Body of pancreas (tissue), 4 donors: ENCODE measurements around the gene NEGR1.

ENCODE experiments used
- POLR2A ChIP-seq, 3 donors: fragments of 450-650 bp; IDR thresholded peaks; one replicate each; pipeline ENCODE4 v1.6.1; 2016; ENCODE audit warnings: antibody characterized with exemption in 3 of 3, mild to moderate bottlenecking in 2 of 3
- TF ChIP-seq, protein P1 (sequence below), 7 experiments: fragments of 450-650 bp in 4 of 7; fragments of 200-600 bp in 3 of 7; sonication (generic) in 3 of 7; IDR thresholded peaks; one replicate each; pipeline ENCODE4 v1.5.1; 2016 to 2019; ENCODE audit warnings: antibody characterized with exemption in 7 of 7

- TF ChIP-seq, protein P1, sequence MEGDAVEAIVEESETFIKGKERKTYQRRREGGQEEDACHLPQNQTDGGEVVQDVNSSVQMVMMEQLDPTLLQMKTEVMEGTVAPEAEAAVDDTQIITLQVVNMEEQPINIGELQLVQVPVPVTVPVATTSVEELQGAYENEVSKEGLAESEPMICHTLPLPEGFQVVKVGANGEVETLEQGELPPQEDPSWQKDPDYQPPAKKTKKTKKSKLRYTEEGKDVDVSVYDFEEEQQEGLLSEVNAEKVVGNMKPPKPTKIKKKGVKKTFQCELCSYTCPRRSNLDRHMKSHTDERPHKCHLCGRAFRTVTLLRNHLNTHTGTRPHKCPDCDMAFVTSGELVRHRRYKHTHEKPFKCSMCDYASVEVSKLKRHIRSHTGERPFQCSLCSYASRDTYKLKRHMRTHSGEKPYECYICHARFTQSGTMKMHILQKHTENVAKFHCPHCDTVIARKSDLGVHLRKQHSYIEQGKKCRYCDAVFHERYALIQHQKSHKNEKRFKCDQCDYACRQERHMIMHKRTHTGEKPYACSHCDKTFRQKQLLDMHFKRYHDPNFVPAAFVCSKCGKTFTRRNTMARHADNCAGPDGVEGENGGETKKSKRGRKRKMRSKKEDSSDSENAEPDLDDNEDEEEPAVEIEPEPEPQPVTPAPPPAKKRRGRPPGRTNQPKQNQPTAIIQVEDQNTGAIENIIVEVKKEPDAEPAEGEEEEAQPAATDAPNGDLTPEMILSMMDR (IDR thresholded peaks at IDR 0.05) = no peak
- no peak for TF ChIP-seq POLR2A (IDR thresholded peaks at IDR 0.05)
These were observed 693.3 kb downstream of the NEGR1 start for GRCh38 chr1:71589005-71589404.
